GM18867 (cell line): ENCODE results near the gene CIITA.
"Not testable (repeated sequence)": the region's sequence is repeated elsewhere in the genome, so short reads cannot be mapped to it uniquely, and the experiment has no call there.

Experiments
- ATAC-seq: cut with Tn5 transposase; IDR thresholded peaks from one replicate; pipeline ENCODE4 v1.9.1; 2021; ENCODE audit warnings: mild to moderate bottlenecking, moderate library complexity; ENCODE audit not compliant: unreplicated experiment

The CIITA gene

GRCh38 chr16:10950393-10950792, 73.4 kb downstream of the CIITA start:
- no peak for ATAC-seq

DNA sequence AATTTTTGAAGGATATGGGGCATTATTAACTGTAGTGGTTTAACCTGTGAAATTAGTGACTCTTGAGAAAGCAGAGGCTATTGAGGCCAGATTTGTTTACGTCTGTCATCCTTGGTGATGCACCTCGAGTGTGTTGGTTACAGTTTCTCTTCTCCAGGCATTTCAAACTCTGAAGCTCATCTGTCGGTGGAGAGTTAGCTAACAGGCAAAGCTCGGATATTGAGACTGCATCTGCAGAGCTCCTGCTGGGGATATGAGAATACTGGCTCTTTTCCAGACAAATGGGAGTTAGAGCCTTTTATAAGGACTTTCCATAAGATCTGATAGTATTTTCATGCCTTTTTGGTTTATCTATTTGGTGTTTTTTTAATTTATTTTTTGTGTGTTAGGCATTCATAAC, 74.0 kb downstream of the CIITA start:
- ATAC-seq, result no peak

GRCh38 chr16:10954903-10955302, 77.9 kb downstream of the CIITA start:
- no peak for ATAC-seq

- no peak for ATAC-seq
Observed at GRCh38 chr16:10957771-10958482, 80.9 kb downstream of the CIITA start.

- no peak for ATAC-seq
Observed at GRCh38 chr16:10959161-10959560, 82.2 kb downstream of the CIITA start.

GRCh38 chr16:10961231-10961630, 84.2 kb downstream of the CIITA start:
- ATAC-seq, result no peak

DNA sequence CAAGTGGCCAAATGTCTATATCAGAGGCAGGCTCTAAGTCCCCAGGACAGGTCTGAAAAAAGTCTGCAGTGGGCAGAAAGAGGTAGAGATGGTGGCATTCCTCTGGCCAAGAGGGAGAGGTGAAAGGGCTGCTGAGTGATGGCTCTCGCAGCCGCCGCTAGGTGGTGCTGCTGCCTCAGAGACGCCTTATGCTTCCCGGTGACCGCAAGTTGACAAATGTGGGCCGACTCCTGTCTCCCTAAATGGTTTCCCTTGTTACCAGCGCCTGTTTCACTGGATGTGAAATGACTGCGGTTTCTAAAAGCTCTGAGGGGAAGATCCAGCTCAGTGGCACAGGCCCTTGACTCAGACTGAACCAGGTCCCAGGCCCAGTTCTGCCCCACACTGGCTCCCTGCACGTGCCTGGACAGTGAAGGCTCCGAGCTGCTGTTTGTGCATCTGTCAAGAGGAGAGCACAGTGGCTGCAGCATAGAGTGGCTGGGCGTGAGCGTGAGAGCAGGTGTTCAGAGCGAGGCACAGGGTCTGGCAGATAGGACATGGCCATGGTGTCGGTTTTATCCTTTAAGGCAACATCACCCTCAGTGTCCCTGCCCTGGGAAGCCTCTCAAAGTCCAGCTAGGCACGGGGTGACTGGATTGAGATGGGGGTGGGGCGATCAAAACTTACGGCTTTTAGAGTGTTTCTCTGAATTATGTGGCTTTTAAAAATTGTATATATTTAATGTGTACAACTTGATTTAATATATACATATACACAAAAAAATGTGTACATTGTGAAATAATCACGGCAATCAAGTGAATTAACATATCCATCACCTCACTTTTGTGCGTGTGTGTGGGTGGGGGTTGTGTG, 87.3 kb downstream of the CIITA start:
- peak; percentile 41 for ATAC-seq

- ATAC-seq, result no peak
Observed at GRCh38 chr16:10964891-10965326, 87.9 kb downstream of the CIITA start.

DNA sequence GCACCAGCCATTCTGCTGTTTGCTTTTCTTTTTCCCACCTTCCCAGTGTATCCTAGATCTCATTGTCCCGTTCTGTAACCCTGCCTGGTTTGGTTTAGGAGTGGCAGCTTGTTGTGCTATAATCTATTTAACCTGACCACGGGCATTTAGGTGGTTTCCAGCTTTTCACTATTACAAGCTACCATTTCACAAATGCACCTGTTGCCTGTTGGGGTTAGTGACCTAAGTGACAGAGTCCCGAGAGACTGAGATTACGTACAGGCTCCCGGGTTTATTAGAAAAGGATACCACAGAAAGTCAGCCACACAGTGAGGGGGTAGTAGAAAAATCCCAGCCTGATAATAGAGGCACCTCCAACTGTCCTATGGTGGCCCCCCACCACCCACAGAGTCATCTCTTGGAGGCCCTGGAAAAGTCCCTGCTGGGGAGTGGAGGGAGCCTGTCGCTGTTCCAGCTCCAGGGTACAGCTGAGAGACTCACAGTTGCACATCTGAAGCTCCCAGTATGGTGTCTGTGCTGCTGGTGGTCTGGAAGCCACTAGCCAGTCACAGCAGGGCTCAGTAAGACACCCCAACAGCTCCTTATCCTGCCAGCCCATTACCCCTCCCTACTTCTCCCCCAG, 88.5 kb downstream of the CIITA start:
- peak; percentile 56 for ATAC-seq

DNA sequence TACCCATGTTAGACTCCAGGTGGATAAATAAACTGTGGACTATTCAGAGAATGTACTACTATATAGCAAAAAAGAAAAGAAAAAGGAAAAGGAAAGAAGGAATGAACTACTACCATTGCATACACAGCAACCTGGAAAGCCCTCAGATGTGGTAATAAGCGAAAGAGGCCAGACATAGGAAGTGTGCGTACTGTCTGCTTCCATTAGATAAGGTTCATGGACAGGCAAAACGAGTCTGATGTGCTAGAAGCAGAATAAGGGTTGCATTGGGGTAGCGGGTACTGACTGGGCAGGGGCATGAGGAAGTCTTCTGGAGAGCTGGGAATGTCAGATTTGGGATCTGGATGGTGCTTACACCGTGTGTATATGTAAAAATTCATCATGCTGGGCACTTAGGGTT, 89.1 kb downstream of the CIITA start:
- no peak for ATAC-seq

DNA sequence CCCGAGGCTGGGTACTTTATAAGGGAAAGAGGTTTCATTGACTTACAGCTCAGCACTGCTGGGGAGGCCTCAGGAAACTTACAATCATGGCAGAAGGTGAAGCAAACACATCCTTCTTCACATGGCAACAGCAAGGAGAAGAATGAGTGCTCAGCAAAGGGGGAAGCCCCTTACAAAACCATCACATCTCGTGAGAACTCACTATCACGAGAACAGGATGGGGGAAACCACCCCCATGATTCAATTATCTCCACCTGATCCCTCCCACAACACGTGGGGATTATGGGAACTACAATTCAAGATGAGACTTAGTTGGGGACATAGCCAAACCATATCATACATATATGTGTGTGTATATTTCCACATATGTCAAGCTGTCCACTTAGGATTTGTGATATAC, 89.6 kb downstream of the CIITA start:
- not testable (repeated sequence) for ATAC-seq

GRCh38 chr16:10967986-10968385, 91.0 kb downstream of the CIITA start:
- no peak for ATAC-seq

GRCh38 chr16:10968498-10968897, 91.5 kb downstream of the CIITA start:
- ATAC-seq, result no peak

DNA sequence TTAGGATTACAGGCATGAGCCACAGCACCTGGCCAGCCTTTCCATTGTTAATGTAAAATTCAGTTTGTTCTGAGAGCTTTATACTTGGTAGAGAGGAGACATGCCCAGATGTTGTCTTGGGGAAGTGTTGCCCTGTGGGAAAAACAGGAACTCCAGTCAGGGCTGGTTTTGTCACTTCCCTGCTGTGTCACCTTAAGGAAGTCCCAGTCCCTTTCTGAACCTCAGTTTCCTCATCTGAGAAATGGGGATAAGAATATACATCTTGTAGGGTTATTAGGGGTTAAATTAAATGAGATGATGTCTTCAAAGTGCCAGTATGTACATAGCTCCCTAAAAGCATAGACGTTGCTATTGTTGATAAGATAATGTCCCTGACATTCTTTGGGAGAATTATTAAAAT, 92.6 kb downstream of the CIITA start:
- ATAC-seq, result no peak

GRCh38 chr16:10970065-10970464, 93.1 kb downstream of the CIITA start:
- no peak for ATAC-seq

GRCh38 chr16:10971560-10971961, 94.6 kb downstream of the CIITA start:
- ATAC-seq, result no peak

GRCh38 chr16:10972108-10972818, 95.3 kb downstream of the CIITA start:
- ATAC-seq, result no peak

DNA sequence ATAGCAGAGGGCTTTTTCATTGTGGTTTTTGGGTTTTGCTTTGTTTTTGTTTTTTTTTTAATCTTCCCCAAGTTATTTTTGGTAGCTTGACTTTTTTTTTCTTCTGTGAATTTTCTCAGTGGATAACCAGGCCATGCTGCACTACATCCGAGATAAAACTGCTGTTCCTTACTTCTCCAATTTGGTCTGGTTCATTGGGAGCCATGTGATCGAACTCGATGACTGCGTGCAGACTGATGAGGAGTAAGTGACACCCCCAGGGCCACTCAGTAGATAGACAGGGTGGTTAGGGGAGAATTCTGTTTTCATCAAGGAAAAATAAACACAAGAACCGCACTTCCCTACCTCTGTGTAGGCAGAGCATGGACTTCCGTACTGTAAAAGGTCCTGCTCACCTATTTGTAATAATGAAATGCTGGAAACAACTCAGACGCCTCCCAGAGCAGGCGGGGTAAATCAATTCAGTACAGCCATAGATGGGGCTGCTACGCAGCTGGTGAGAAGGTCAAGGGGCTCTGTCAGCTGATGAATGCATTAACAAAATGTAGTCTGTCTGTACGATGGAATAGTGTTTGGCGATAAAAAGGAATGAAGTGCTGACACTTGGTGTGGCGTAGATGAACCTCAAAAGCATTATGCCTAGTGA, 95.9 kb downstream of the CIITA start:
- no peak for ATAC-seq

DNA sequence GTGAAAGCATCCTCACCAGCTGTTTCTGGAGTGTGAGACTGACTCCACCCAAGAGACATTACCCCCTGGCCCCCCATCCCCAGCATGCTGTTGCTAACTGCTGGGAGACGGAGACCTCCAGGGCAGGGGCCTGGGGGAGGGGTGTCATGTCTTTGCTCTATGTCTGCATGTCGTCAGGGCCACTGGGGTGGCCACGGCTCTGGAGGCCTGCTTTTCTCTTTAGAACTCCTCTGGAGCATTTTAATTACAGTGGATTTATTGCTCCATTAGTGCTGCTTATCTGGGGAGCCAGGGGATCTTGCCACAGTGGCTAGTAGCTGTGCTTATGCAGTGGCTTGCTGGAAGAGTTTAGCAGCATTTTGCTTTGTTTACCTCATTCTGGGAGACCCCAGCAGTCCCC, 99.6 kb downstream of the CIITA start:
- no peak for ATAC-seq

GRCh38 chr16:10978124-10978523, 101.1 kb downstream of the CIITA start:
- no peak for ATAC-seq
